Measurements from ENCODE around the gene C6orf47. TPM values are rescaled to one million over a fixed set of nuclear protein-coding genes. Genes with fewer than 3 reads are reported as not detected.

C6orf47 gene
- total and polyA plus RNA-seq, 8 donors: 10.5 to 44.9 (median 14.5) TPM

GRCh38 chr6:31642798-31643570 is 17.6 kb downstream of the C6orf47 start:
- intact Hi-C loops (cut with DNase I; ENCODE audit: low total_unique reads): no loop called here
- no peaks in the 10 kb centered on the region for H3K4me1 ChIP-seq
- WGBS, 5 donors: 77 to 96% (median 88%) methylated on average over 6 of the region's 6 CpGs
- H3K36me3 ChIP-seq: peaks cover 93 to 100% (median 100%) of the 10 kb centered on the region in 4 donors
- no peaks in the 10 kb centered on the region for H3K27me3 ChIP-seq
- TF ChIP-seq CTCF (IDR thresholded peaks at IDR 0.05) (no peak), EP300 (IDR thresholded peaks at IDR 0.05) (no peak), POLR2AphosphoS5 (IDR thresholded peaks at IDR 0.05) (no peak), POLR2A (IDR thresholded peaks at IDR 0.05) (no peak)
- H3K4me3 ChIP-seq: no peak overlapping the region
- DNase-seq: no peak
- H3K27ac ChIP-seq: no peak overlapping the region
- no peaks in the 10 kb centered on the region for H3K9me3 ChIP-seq

DNA sequence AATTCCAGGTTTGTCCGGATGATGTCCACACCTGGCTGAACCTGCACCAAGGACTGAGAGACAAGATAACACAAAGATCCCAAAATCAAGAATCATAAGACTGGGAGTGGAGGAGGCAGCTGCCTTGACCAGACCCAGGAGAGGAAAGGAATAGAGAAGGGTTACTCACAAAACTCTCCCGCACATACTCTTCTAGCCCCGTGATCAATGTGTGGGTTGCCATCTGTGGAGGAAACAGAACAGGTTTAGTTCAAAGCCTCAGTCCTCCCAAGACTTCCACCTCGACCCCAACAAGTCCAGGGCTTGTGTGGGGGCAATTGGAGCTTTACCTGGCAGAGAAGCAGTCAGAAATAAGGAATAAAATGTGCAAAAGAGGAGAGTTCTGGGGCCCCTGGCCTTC is 19.2 kb downstream of the C6orf47 start:
- 82 to 93% (median 89%) methylated on average over 4 of the region's 4 CpGs for WGBS, 5 donors
- no peak for TF ChIP-seq CTCF (IDR thresholded peaks at IDR 0.05)
- TF ChIP-seq POLR2A (IDR thresholded peaks at IDR 0.05): no peak
- TF ChIP-seq POLR2AphosphoS5 (IDR thresholded peaks at IDR 0.05): no peak
- TF ChIP-seq EP300 (IDR thresholded peaks at IDR 0.05): no peak
- Histone ChIP-seq H3K4me3 (no peak overlapping the region), H3K27me3 (no peaks in the 10 kb centered on the region), H3K9me3 (no peaks in the 10 kb centered on the region), H3K4me1 (no peaks in the 10 kb centered on the region), H3K27ac (no peak overlapping the region), H3K36me3 (peaks cover 91 to 100% (median 100%) of the 10 kb centered on the region in 4 donors)
- intact Hi-C loops (cut with DNase I; ENCODE audit: low total_unique reads): no loop called here
- DNase-seq: no peak

- peaks cover 91 to 100% (median 100%) of the 10 kb centered on the region in 4 donors for H3K36me3 ChIP-seq
Measured at GRCh38 chr6:31640612-31641011, 20.0 kb downstream of the C6orf47 start.

DNA sequence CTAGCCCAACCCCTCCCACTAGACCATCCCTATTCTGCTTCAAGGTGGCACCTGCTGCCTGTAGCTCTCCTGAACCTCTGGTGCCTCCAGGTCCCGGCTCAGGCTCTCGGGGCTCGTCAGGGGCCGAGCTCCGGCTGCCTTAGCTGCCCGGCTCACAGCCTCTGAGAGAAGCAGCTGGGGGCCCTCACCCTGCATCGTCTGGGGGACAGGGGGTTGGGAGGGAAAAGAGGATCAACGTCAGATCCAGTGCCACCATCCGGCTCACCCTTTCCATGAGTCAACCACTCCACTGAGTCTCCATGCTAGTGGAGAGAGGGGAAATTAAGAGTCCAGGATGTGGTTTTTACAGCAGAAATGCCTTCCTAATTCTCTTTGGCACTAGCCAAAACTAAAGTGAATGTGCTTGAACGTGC is 21.1 kb downstream of the C6orf47 start:
- intact Hi-C loops (cut with DNase I; ENCODE audit: low total_unique reads): no loop called here
- no peak overlapping the region for H3K4me3 ChIP-seq
- no peak for DNase-seq
- no peak for TF ChIP-seq EP300 (IDR thresholded peaks at IDR 0.05)
- TF ChIP-seq POLR2AphosphoS5 (IDR thresholded peaks at IDR 0.05): no peak
- TF ChIP-seq POLR2A (IDR thresholded peaks at IDR 0.05): no peak
- TF ChIP-seq CTCF (IDR thresholded peaks at IDR 0.05): no peak
- H3K27ac ChIP-seq: no peak overlapping the region
- no peaks in the 10 kb centered on the region for H3K9me3 ChIP-seq
- no peaks in the 10 kb centered on the region for H3K4me1 ChIP-seq
- 59 to 85% (median 70%) methylated on average over 6 to 10 of the region's 10 CpGs for WGBS, 5 donors
- H3K27me3 ChIP-seq: no peaks in the 10 kb centered on the region
- peaks cover 92 to 100% (median 100%) of the 10 kb centered on the region in 4 donors for H3K36me3 ChIP-seq

More at GRCh38 chr6:31640612-31641011, 20.0 kb downstream of the C6orf47 start:
- no peaks in the 10 kb centered on the region for H3K9me3 ChIP-seq
- no peaks in the 10 kb centered on the region for H3K4me1 ChIP-seq
- H3K27ac ChIP-seq: no peak overlapping the region
- no peak for TF ChIP-seq POLR2A (IDR thresholded peaks at IDR 0.05)
- no peak for TF ChIP-seq EP300 (IDR thresholded peaks at IDR 0.05)
- TF ChIP-seq POLR2AphosphoS5 (IDR thresholded peaks at IDR 0.05): no peak
- no peak for TF ChIP-seq CTCF (IDR thresholded peaks at IDR 0.05)
- WGBS, 5 donors: 93 to 99% (median 95%) methylated on average over 6 of the region's 6 CpGs
- H3K4me3 ChIP-seq: no peak overlapping the region
- intact Hi-C loops (cut with DNase I; ENCODE audit: low total_unique reads): no loop called here
- H3K27me3 ChIP-seq: no peaks in the 10 kb centered on the region
- DNase-seq: no peak

All from stomach (tissue), 9 donors.